Measurements from ENCODE around the gene TNS2. TPM values are rescaled to one million over a fixed set of nuclear protein-coding genes. Genes with fewer than 3 reads are reported as not detected.
A peak's percentile ranks its signal among the peaks of the same experiment; 100 is the strongest.

The TNS2 gene
- total and polyA plus RNA-seq, 9 donors, result 66.8 to 255 (median 190) TPM

- H3K27ac ChIP-seq, result no peak overlapping the region
- H3K4me1 ChIP-seq (ENCODE audit: insufficient read depth), result peaks cover 5% of the 10 kb centered on the region
- WGBS, 3 donors, result 87 to 90% (median 89%) methylated on average over 12 of the region's 12 CpGs
- no peak overlapping the region for H3K4me3 ChIP-seq
- no peaks in the 10 kb centered on the region for H3K36me3 ChIP-seq
- peak in 1 of 5 donors; percentile 33 for DNase-seq
- H3K27me3 ChIP-seq, result no peaks in the 10 kb centered on the region
- intact Hi-C loops (cut with DNase I), result no loop called here
- TF ChIP-seq POLR2A (IDR thresholded peaks at IDR 0.05), result no peak
- TF ChIP-seq EP300 (IDR thresholded peaks at IDR 0.05), result no peak
- TF ChIP-seq, protein P1, sequence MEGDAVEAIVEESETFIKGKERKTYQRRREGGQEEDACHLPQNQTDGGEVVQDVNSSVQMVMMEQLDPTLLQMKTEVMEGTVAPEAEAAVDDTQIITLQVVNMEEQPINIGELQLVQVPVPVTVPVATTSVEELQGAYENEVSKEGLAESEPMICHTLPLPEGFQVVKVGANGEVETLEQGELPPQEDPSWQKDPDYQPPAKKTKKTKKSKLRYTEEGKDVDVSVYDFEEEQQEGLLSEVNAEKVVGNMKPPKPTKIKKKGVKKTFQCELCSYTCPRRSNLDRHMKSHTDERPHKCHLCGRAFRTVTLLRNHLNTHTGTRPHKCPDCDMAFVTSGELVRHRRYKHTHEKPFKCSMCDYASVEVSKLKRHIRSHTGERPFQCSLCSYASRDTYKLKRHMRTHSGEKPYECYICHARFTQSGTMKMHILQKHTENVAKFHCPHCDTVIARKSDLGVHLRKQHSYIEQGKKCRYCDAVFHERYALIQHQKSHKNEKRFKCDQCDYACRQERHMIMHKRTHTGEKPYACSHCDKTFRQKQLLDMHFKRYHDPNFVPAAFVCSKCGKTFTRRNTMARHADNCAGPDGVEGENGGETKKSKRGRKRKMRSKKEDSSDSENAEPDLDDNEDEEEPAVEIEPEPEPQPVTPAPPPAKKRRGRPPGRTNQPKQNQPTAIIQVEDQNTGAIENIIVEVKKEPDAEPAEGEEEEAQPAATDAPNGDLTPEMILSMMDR (IDR thresholded peaks at IDR 0.05), result no peak
- no peaks in the 10 kb centered on the region for H3K9me3 ChIP-seq
Observed at GRCh38 chr12:53101931-53102781, 52.3 kb downstream of the TNS2 start.

DNA sequence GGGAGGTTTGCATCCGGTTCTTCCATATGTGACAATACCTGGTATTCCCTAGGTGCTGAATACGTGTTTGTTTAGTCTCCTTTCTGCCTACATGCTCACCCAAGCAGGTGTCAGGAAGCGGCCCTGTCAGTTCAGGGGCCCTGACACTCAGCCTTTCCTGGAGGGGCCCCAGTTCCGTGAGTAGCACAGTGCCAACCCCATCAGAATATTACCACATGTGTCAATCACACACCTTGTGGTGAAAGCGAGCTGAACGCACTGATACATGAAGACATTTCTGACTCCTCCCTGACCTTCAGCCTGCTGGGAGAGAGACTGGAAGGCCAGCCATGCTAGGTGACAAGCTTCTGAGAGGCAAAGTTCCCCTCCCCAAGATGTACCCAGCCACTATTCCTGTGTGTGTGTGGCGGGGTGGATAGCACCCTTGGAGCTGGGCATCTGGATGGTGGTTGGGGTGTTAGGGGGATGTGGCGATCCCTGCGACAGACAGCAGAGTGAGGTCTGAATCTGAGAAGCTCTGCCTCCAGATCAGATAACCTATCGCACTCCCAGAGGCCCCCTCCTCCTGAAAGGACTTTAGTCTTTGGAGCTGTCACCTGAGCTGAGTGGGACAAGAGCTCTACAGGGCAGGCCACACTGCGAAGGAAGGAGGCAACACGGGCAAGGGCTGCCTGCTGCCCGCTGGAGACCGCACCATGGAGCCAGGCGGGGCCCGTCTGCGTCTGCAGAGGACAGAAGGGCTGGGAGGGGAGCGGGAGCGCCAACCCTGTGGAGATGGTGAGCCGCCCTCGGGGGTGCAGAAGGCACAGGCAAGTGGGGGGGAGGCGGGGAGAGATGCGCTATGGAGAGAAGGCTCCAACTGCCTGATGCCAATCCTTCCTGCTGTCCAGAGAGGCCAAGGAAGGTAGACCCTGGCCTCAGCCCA is 53.3 kb downstream of the TNS2 start, which contains the start of gene SOAT2:
SOAT2 (plus strand) TSS at position 604 of the 925 bp plus-strand sequence; CDS start at position 696, 92 bp downstream.
- no peak within 1 kb of the TSS for H3K4me3 ChIP-seq
- no peaks in the 10 kb centered on the region for H3K27me3 ChIP-seq
- no peaks in the 10 kb centered on the region for H3K9me3 ChIP-seq
- peaks cover 6% of the 10 kb centered on the region for H3K4me1 ChIP-seq (ENCODE audit: insufficient read depth)
- 84 to 87% (median 87%) methylated on average over 23 of the region's 23 CpGs for WGBS, 3 donors
- TF ChIP-seq POLR2A (IDR thresholded peaks at IDR 0.05), result no peak
- TF ChIP-seq EP300 (IDR thresholded peaks at IDR 0.05), result no peak
- TF ChIP-seq, protein P1 (IDR thresholded peaks at IDR 0.05), result no peak
- DNase-seq, result no peak
- intact Hi-C loops (cut with DNase I), result no loop called here
- no peak within 1 kb of the TSS for H3K27ac ChIP-seq
- no peaks in the 10 kb centered on the region for H3K36me3 ChIP-seq

DNA sequence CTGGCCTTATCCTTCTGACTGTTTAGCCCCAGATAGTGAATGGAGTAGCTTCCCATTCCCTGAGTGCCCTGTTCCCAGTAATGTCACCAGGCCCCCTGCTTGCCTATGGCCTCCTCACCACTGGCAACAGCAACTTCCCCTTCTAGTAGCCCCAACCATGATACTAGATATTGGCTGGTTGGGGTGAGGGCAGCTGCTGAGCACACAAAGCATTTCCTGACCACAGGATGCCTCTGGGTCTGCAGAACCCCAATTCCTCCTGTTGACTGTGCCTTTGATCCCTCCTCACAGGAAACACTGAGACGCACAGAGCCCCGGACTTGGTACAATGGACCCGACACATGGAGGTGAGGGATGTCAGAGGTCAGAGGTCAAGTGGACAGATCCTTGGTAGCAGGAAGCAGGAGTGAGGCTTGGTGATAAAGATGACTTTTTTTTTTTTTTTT is 54.0 kb downstream of the TNS2 start:
- no peaks in the 10 kb centered on the region for H3K27me3 ChIP-seq
- H3K27ac ChIP-seq, result no peak overlapping the region
- H3K4me3 ChIP-seq, result no peak overlapping the region
- no peaks in the 10 kb centered on the region for H3K36me3 ChIP-seq
- DNase-seq, result no peak
- TF ChIP-seq EP300 (IDR thresholded peaks at IDR 0.05), result no peak
- TF ChIP-seq, protein P1 (IDR thresholded peaks at IDR 0.05), result no peak
- no peak for TF ChIP-seq POLR2A (IDR thresholded peaks at IDR 0.05)
- 68 to 77% (median 72%) methylated on average over 3 of the region's 3 CpGs for WGBS, 3 donors
- intact Hi-C loops (cut with DNase I), result no loop called here
- no peaks in the 10 kb centered on the region for H3K9me3 ChIP-seq
- H3K4me1 ChIP-seq (ENCODE audit: insufficient read depth), result peaks cover 6% of the 10 kb centered on the region

GRCh38 chr12:53105256-53105655 is 55.4 kb downstream of the TNS2 start:
- Histone ChIP-seq H3K27ac (no peak overlapping the region), H3K4me1 (ENCODE audit: insufficient read depth) (peaks cover 1% of the 10 kb centered on the region), H3K27me3 (no peaks in the 10 kb centered on the region), H3K4me3 (no peak overlapping the region), H3K36me3 (no peaks in the 10 kb centered on the region), H3K9me3 (no peaks in the 10 kb centered on the region)
- intact Hi-C loops (cut with DNase I), result no loop called here
- no peak for TF ChIP-seq EP300 (IDR thresholded peaks at IDR 0.05)
- TF ChIP-seq POLR2A (IDR thresholded peaks at IDR 0.05), result no peak
- TF ChIP-seq, protein P1 (IDR thresholded peaks at IDR 0.05), result no peak
- no peak for DNase-seq
- 88 to 94% (median 91%) methylated on average over 8 of the region's 8 CpGs for WGBS, 3 donors

Measured in ovary (tissue), 9 donors.